Cardiac septum (tissue), 1 donor: Measurements from ENCODE around the gene HARS2. TPM values are rescaled to one million over a fixed set of nuclear protein-coding genes. Genes with fewer than 3 reads are reported as not detected.

Experiments used
- microRNA-seq: library from miRNA; unstranded; fragments of <30 nt; microRNA quantifications from one replicate; pipeline ENCODE4 v1.2.0, GENCODE V29; 2020
- total RNA-seq: library from RNA; stranded (reverse); fragmentation: NEBNext Ultra II Directional; extraction: Animal tissue kit (Norgen Biotek cat#: 25700); gene quantifications from one replicate; pipeline ENCODE4 v1.2.1, GENCODE V29; 2021
- donor health status: DM: no; HTN: no; CAD: no.

HARS2 gene
- total RNA-seq, 1 donor from 2014 or later: 29.7 TPM

Small RNA genes within 50 kb of the gene (microRNA-seq; reads per million reads assigned to microRNA genes)
- not detected for gene MIR3655

Other genes starting within 250 kb of the HARS2 start
- 20.6 TPM for gene EIF4EBP3, start 143.8 kb upstream of the HARS2 start, total RNA-seq
- 31.8 TPM for gene SRA1, start 134.0 kb upstream of the HARS2 start, total RNA-seq
- gene APBB3, start 126.9 kb upstream of the HARS2 start, total RNA-seq: 18.4 TPM
- 81.8 TPM for gene SLC35A4, start 126.6 kb upstream of the HARS2 start, total RNA-seq
- gene CD14, start 58.3 kb upstream of the HARS2 start, total RNA-seq: 29.6 TPM
- 3.6 TPM for gene TMCO6, start 52.0 kb upstream of the HARS2 start, total RNA-seq
- 101 TPM for gene NDUFA2, start 43.8 kb upstream of the HARS2 start, total RNA-seq
- gene IK, start 43.6 kb upstream of the HARS2 start, total RNA-seq: 81.9 TPM
- gene WDR55, start 26.6 kb upstream of the HARS2 start, total RNA-seq: 12.0 TPM
- gene DND1, start 17.9 kb upstream of the HARS2 start, total RNA-seq: 0.48 TPM
- 37.8 TPM for gene HARS1, start 85 bp upstream of the HARS2 start, total RNA-seq
- gene ZMAT2, start 9.0 kb downstream of the HARS2 start, total RNA-seq: 36.4 TPM
- gene PCDHA1, start 94.7 kb downstream of the HARS2 start, total RNA-seq: 0.08 TPM
- not detected for gene PCDHA2, start 103.4 kb downstream of the HARS2 start, total RNA-seq
- gene PCDHA3, start 109.6 kb downstream of the HARS2 start, total RNA-seq: 0.11 TPM
- gene PCDHA4, start 115.6 kb downstream of the HARS2 start, total RNA-seq: 0.05 TPM
- 0.11 TPM for gene PCDHA5, start 130.2 kb downstream of the HARS2 start, total RNA-seq
- 0.11 TPM for gene PCDHA6, start 136.5 kb downstream of the HARS2 start, total RNA-seq
- not detected for gene PCDHA7, start 142.8 kb downstream of the HARS2 start, total RNA-seq
- not detected for gene PCDHA8, start 149.7 kb downstream of the HARS2 start, total RNA-seq
- 0.03 TPM for gene PCDHA9, start 156.9 kb downstream of the HARS2 start, total RNA-seq
- 0.30 TPM for gene PCDHA10, start 164.4 kb downstream of the HARS2 start, total RNA-seq
- gene PCDHA11, start 177.5 kb downstream of the HARS2 start, total RNA-seq: not detected
- gene PCDHA12, start 183.9 kb downstream of the HARS2 start, total RNA-seq: 0.05 TPM
- not detected for gene PCDHA13, start 190.7 kb downstream of the HARS2 start, total RNA-seq
- gene PCDHAC1, start 234.8 kb downstream of the HARS2 start, total RNA-seq: 0.19 TPM